Activated T-cell treated with anti-CD3 and anti-CD28 coated beads, Interleukin-2, amount 50 U/mL, for 4 hours (primary cell): ENCODE measurements around the gene FAM184B. TPM values are rescaled to one million over a fixed set of nuclear protein-coding genes. Genes with fewer than 3 reads are reported as not detected.

Experiments
- ATAC-seq, 2 donors: fragments of 200-7000 bp; cut with Tn5 transposase; one replicate each; pipeline ENCODE4 v1.10.0; 2021
- DNase-seq: peaks from one replicate; pipeline ENCODE4 v3.0.0-alpha.2; 2020
- H3K27me3 Mint-ChIP-seq: one replicate; pipeline ENCODE4 v1.8.0; 2021; ENCODE audit warnings: low read depth, mixed read lengths
- H3K36me3 Mint-ChIP-seq: one replicate; pipeline ENCODE4 v1.8.0; 2022; ENCODE audit warnings: mixed read lengths; ENCODE audit not compliant: insufficient read depth
- H3K4me1 Mint-ChIP-seq: one replicate; pipeline ENCODE4 v1.8.0; 2021; ENCODE audit warnings: low read depth, mixed read lengths
- H3K4me3 Mint-ChIP-seq: one replicate; pipeline ENCODE4 v1.8.0; 2021; ENCODE audit warnings: mild to moderate bottlenecking, moderate library complexity, mixed read lengths
- H3K9me3 Mint-ChIP-seq: one replicate; pipeline ENCODE4 v1.8.0; 2021; ENCODE audit warnings: mixed read lengths
- total RNA-seq, 3 donors: library from RNA; stranded (reverse); gene quantifications; one replicate each; pipeline ENCODE4 v1.2.1, GENCODE V29; 2021

Gene FAM184B
- under 1 TPM in 2 of 3 donors, not detected in 1; 0.03 TPM for total RNA-seq

- Mint-ChIP-seq H3K27me3 (peaks cover 43% of the 10 kb centered on the region), H3K9me3 (no peaks in the 10 kb centered on the region), H3K4me3 (peak within 1 kb of the TSS; percentile 42), H3K36me3 (no peaks in the 10 kb centered on the region), H3K4me1 (peaks cover 13% of the 10 kb centered on the region)
- ATAC-seq (peak; percentile 55 to 65), DNase-seq (no peak)
Observed at GRCh38 chr4:17781300-17782287, at the start of gene FAM184B. FAM184B (minus strand) TSS chr4:17781621; CDS start chr4:17781299, 322 bp downstream.

- ATAC-seq: no peak
- Mint-ChIP-seq H3K27me3 (no peaks in the 10 kb centered on the region), H3K36me3 (no peaks in the 10 kb centered on the region), H3K4me1 (peaks cover 22% of the 10 kb centered on the region), H3K4me3 (no peak overlapping the region), H3K9me3 (no peaks in the 10 kb centered on the region)
- DNase-seq: no peak
Observed at GRCh38 chr4:17823871-17824669, 42.6 kb upstream of the FAM184B start.

- ATAC-seq: peak; percentile 67 to 82
- no peak for DNase-seq
- Mint-ChIP-seq H3K9me3 (no peaks in the 10 kb centered on the region), H3K27me3 (no peaks in the 10 kb centered on the region), H3K4me1 (peaks cover 21% of the 10 kb centered on the region), H3K4me3 (peak overlapping the region; percentile 43), H3K36me3 (no peaks in the 10 kb centered on the region)
Observed at GRCh38 chr4:17817027-17817426, 35.6 kb upstream of the FAM184B start.

- Mint-ChIP-seq H3K4me3 (no peak overlapping the region), H3K27me3 (no peaks in the 10 kb centered on the region), H3K9me3 (no peaks in the 10 kb centered on the region), H3K4me1 (peaks cover 24% of the 10 kb centered on the region), H3K36me3 (no peaks in the 10 kb centered on the region)
- ATAC-seq: no peak
- DNase-seq: no peak
Observed at GRCh38 chr4:17816142-17816541, 34.7 kb upstream of the FAM184B start.

GRCh38 chr4:17814140-17814539, 32.7 kb upstream of the FAM184B start:
- peaks cover 2% of the 10 kb centered on the region for H3K36me3 Mint-ChIP-seq
- no peak for DNase-seq
- ATAC-seq: no peak
- no peaks in the 10 kb centered on the region for H3K9me3 Mint-ChIP-seq
- H3K4me1 Mint-ChIP-seq: peaks cover 28% of the 10 kb centered on the region
- no peaks in the 10 kb centered on the region for H3K27me3 Mint-ChIP-seq
- H3K4me3 Mint-ChIP-seq: no peak overlapping the region

- peaks cover 7% of the 10 kb centered on the region for H3K36me3 Mint-ChIP-seq
- peaks cover 36% of the 10 kb centered on the region for H3K4me1 Mint-ChIP-seq
- no peak overlapping the region for H3K4me3 Mint-ChIP-seq
- DNase-seq (no peak), ATAC-seq (no peak)
- H3K27me3 Mint-ChIP-seq: no peaks in the 10 kb centered on the region
- H3K9me3 Mint-ChIP-seq: no peaks in the 10 kb centered on the region
Observed at GRCh38 chr4:17812801-17813200, 31.4 kb upstream of the FAM184B start.

GRCh38 chr4:17812125-17812524, 30.7 kb upstream of the FAM184B start:
- no peak for DNase-seq
- peaks cover 11% of the 10 kb centered on the region for H3K36me3 Mint-ChIP-seq
- H3K4me3 Mint-ChIP-seq: peak overlapping the region; percentile 92
- no peaks in the 10 kb centered on the region for H3K9me3 Mint-ChIP-seq
- H3K27me3 Mint-ChIP-seq: no peaks in the 10 kb centered on the region
- no peak for ATAC-seq
- H3K4me1 Mint-ChIP-seq: peaks cover 38% of the 10 kb centered on the region

GRCh38 chr4:17811078-17811603, 29.7 kb upstream of the FAM184B start:
- H3K4me3 Mint-ChIP-seq: peak overlapping the region; percentile 92
- no peak for DNase-seq

GRCh38 chr4:17810260-17811077, 29.0 kb upstream of the FAM184B start, which contains the start of the genes DCAF16 and NCAPG:
DCAF16 (minus strand) TSS chr4:17810757; CDS start chr4:17804141, 6,616 bp downstream.
NCAPG (plus strand) TSS chr4:17810979; CDS start chr4:17811078, 99 bp downstream.
- Mint-ChIP-seq H3K36me3 (peaks cover 11% of the 10 kb centered on the region), H3K4me3 (peak within 1 kb of the TSS; percentile 92)

More at GRCh38 chr4:17811078-17811603, 29.7 kb upstream of the FAM184B start:
- no peaks in the 10 kb centered on the region for H3K27me3 Mint-ChIP-seq
- ATAC-seq: peak; percentile 31 to 44
- peaks cover 46% of the 10 kb centered on the region for H3K4me1 Mint-ChIP-seq
- H3K9me3 Mint-ChIP-seq: no peaks in the 10 kb centered on the region
- peaks cover 11% of the 10 kb centered on the region for H3K36me3 Mint-ChIP-seq

GRCh38 chr4:17809667-17810066, 28.2 kb upstream of the FAM184B start:
- no peak for DNase-seq
- H3K36me3 Mint-ChIP-seq: peaks cover 11% of the 10 kb centered on the region
- H3K4me3 Mint-ChIP-seq: peak overlapping the region; percentile 92
- H3K9me3 Mint-ChIP-seq: no peaks in the 10 kb centered on the region
- no peak for ATAC-seq
- H3K4me1 Mint-ChIP-seq: peaks cover 55% of the 10 kb centered on the region
- H3K27me3 Mint-ChIP-seq: no peaks in the 10 kb centered on the region

More at GRCh38 chr4:17810260-17811077, 29.0 kb upstream of the FAM184B start, which contains the start of the genes DCAF16 and NCAPG:
- H3K9me3 Mint-ChIP-seq: no peaks in the 10 kb centered on the region
- no peaks in the 10 kb centered on the region for H3K27me3 Mint-ChIP-seq
- ATAC-seq (peak; percentile 91 to 92), DNase-seq (peak; percentile 99)
- H3K4me1 Mint-ChIP-seq: peaks cover 52% of the 10 kb centered on the region

- ATAC-seq (no peak), DNase-seq (no peak)
- Mint-ChIP-seq H3K36me3 (peaks cover 24% of the 10 kb centered on the region), H3K9me3 (no peaks in the 10 kb centered on the region), H3K4me1 (peaks cover 55% of the 10 kb centered on the region), H3K27me3 (no peaks in the 10 kb centered on the region), H3K4me3 (peak overlapping the region; percentile 92)
Observed at GRCh38 chr4:17807446-17807845, 26.0 kb upstream of the FAM184B start.

- H3K36me3 Mint-ChIP-seq: peaks cover 26% of the 10 kb centered on the region
- ATAC-seq (no peak), DNase-seq (no peak)
- no peaks in the 10 kb centered on the region for H3K27me3 Mint-ChIP-seq
- no peak overlapping the region for H3K4me3 Mint-ChIP-seq
- no peaks in the 10 kb centered on the region for H3K9me3 Mint-ChIP-seq
- peaks cover 47% of the 10 kb centered on the region for H3K4me1 Mint-ChIP-seq
Observed at GRCh38 chr4:17805580-17806155, 24.2 kb upstream of the FAM184B start.

- Mint-ChIP-seq H3K36me3 (peaks cover 19% of the 10 kb centered on the region), H3K9me3 (no peaks in the 10 kb centered on the region), H3K4me3 (no peak overlapping the region), H3K27me3 (no peaks in the 10 kb centered on the region), H3K4me1 (peaks cover 6% of the 10 kb centered on the region)
- no peak for DNase-seq
- ATAC-seq: no peak
Observed at GRCh38 chr4:17797808-17798207, 16.4 kb upstream of the FAM184B start.
